Embryonic facial prominence (tissue), 1 donor: ENCODE results near the gene MDM2.
"Not testable (repeated sequence)": the region's sequence is repeated elsewhere in the genome, so short reads cannot be mapped to it uniquely, and the experiment has no call there.

Experiments
- DNase-seq: peaks from one replicate; pipeline ENCODE4 v3.0.0-alpha.2; 2016; ENCODE audit errors: extremely low spot score

Gene MDM2

DNA sequence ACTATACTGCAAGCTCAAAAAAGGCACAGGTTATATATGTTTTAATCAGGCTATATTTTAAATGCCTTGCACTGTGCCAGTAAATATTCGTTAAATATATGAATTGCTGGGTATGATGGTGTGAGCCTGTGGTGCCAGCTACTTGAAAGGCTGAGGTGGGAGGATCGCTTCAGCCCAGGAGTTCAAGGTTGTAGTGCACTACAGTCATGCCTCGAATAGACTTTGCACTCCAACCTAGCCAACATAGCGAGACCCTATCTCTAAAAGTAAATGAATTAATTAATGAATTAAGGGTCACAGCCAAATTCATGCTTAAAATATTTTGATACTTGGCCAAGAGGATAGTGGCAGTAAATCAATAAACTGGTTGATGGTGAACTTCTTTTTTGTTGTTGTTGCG lies 22.2 kb upstream of the MDM2 start:
- no peak for DNase-seq

DNA sequence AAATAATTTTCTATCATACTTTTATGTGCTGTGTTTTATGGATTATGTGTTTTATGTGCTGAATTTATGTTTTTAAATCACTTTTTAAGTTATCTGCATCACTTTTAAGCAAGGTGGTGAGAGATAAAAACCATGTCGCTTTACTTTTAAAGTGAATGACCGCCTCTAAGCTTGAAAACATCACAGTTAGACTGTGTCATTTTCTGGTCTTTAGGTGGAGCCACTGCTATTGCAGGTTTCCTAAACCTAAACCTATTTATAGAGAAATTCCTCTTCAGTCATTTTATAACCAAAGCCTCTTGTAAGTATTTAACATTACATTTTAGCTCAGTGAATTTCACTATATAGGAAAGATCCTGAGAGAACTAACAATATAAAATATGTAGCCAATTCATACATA lies 21.0 kb upstream of the MDM2 start:
- no peak for DNase-seq

DNA sequence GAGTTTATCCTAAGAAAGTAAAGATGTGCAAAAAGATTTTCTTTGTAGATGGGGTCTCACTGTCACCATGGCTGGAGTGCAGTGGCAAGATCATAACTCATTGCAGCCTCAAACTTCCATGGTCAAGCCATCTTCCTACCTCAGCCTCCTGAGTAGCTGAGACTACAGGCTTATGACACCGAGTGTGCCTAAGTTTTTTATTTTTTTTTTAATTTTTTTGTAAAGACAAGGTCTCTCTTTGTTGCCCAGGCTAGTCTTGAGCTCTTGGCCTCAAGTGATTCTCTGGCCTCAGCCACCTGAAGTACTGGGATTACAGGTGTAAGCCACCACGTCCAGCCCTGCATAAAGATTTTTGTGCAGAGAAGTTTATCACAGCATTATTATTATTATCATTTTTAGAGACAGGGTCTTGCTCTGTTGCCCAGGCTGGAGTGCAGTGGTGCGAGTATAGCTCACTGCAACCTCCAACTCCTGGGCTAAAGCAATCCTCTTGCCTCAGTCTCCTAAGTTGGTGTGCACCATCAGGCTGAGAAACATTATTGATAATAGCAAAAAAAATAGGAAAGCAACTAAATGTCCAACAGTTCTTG lies 19.3 kb upstream of the MDM2 start:
- no peak for DNase-seq

DNA sequence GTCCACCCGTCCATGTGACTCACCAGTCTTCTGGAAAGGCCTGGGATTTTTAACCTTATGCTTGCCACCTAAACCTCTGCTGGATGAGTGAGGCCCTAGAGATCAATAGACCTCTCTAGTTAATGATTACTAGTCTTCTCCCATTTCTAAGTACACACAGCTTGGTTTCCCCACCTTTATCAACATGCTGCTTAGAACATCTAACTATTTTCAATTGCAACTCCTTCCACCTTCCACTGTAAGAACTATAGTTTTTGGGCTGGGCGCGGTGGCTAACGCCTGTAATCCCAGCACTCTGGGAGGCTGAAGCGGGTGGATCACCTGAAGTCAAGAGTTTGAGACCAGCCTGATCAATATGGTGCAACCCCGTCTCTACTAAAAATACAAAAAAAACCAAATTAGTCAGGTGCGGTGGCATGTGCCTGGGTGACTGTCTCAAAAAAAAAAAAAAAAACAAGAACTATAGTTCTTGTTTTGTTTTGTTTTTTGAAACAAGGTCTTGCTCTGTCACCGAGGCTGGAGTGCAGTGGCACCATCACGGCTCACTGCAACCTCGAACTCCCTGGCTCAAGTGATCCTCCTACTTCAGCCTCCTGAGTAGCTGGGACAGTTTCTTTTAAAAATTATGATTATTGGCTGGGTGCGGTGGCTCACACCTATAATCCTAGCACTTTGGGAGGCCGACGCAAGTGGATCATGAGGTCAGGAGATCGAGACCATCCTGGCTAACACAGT lies 18.7 kb upstream of the MDM2 start:
- DNase-seq, result no peak

DNA sequence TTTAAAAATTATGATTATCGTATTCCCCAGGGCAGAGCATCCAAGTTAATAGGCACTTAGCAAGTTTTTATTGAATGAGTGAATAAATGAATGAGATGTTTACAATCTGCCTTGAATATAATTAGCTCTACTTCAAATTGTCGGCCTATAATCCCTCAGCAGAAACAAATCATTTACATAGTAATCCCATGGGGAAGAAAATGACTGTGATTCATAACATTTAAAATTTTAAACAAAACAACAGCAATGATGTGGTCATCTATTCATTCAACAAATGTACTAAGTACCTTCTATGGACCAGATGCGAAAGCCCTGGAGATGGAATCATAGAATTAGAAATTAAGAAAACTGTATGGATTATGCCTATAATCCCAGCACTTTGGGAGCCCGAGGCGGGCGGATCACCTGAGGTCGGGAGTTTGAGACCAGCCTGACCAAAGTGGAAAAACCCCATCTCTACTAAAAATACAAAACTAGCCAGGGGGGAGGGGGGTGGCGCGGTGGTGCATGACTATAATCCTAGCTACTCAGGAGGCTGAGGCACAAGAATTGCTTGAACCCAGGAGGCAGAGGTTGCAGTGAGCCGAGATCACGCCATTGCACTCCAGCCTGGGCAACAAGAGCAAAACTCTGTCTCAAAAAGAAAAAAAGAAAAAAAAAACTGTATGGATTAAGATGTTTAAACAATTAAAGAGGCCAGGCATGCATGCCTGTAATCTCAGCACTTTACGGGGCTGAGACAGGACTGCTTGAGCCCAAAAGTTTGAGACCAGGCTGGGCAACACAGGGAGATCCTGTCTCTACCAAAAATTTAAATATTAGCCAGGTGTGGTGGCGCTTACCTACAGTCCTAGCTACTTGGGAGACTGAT lies 17.7 kb upstream of the MDM2 start:
- no peak for DNase-seq

DNA sequence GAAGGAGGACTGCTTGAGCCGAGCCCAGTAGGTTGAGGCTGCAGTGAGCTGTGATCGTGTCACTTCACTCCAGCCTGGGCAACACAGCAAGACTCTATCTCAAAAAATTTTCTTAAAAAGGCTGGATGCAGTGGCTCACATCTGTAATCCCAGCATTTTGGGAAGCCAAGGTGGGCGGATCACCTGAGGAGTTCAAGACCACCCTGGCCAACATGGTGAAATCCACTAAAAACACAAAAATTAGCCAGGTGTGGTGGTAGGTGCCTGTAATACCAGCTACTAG lies 17.1 kb upstream of the MDM2 start:
- DNase-seq, result no peak

DNA sequence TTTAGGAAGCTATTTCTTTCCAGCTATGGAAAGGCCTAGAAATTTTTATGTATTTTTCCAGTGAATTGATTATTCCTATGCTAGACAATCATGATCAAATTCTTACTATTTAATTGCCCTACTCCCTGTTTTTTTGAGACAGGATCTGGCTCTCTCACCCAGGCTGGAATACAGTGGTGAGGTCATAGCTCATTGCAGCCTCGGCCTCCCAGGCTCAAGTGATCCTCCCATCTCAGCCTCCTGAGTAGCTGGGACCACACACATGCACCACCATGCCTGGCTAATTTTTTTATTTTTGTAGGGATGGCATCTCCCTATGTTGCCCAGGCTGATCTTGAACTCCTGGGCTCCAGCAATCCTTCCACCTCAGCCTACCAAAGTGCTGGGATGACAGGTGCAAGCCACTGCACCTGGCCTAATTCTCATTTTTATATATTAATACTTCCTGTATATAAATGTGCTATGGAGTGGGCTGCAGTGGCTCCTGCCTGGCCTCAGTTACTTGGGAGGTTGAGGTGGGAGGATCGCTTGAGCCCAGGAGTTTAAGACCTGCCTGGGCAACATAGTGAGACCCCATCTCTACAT lies 16.0 kb upstream of the MDM2 start:
- no peak for DNase-seq

DNA sequence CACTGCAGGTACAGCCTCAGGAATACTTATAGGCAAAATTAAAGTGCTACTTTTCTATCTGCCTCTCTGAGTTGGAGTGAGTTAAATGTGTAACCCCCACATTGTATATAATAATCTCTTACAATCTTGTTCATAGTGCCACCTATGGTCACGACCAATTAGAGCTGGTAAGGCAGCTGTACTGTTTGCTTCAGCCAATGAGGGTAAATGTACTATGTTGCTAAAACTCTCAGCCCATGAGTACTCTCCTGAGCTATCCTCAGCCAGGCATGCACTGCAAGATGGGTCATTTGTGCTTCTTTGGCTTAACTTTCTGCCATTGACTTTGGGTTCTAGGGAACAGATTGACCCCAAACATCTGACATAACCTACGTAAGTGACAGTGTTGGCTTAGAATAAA lies 15.0 kb upstream of the MDM2 start:
- no peak for DNase-seq

DNA sequence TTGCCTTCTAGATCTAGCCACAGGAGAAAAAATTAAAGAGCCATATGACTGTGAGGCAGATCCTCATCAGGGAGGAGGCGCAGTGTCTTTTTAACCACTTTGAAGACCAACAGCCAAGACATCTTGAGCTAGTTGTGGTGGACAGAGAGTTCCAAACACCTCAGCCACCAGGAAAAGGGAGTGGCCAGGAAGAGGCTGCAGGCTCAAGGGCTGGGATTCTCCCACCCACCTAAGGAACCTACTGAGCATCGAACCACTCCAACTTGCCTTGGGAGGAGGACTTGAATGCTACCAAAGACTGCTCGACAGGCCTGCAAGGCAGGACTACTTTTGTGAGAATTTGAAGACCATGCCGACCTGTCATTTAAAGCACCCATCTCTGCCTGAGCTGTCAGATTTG lies 14.5 kb upstream of the MDM2 start:
- no peak for DNase-seq

DNA sequence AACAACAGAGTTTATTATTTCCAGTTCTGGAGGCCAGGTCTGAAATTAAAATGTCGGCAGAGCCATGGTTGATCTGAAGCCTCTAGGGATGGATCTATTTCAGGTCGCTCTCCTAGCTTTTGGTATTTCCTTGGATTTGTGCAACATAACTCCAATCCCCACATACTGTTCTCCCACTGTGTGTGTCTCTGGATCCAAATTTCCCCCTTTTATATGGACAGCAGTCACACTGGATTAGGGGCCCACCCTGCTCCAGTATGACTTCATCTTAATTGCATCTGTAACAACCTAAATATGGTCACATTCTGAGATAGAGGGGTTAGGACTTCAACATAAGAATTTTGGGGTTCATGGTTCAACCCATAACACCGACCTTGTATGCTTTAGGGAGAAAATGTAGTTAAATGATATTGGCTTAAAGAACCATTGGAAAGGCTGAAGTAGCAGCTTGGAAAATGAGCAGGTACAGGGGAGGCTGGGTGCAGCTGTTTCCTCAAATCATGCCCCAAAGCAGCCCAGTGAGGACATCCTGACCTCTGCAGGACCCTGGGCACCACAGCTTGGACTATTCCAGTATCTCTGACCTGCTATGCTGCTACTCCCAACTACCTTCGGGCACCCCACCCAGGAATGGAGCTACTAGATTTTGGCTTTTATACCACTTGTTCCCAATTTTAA lies 13.9 kb upstream of the MDM2 start:
- no peak for DNase-seq

DNA sequence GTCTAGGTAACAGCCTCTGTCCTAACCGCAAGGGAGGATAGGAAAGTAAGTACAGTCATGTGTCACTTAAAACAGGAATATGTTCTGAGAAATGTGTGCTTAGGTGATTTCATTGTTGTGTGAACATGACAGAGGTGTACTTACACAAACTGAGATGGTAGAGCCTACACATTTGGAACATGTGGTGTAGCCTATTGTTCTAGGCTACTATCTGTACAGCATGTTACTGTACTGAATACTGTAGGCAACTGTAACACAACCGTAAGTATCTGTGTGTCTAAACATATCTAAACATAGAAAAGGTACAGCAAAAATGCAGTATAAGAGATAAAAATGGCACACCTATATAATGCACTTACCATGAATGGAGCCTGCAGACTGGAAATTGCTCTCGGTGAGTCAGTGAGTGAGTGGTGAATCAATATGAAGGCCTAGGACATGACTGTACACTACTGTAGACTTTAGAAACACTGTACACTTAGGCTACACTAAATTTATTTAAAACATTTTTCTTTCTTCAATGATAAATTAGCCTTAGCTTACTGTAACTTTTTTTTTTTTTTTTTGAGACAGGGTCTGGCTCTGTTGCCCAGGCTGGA lies 13.2 kb upstream of the MDM2 start:
- DNase-seq, result no peak

DNA sequence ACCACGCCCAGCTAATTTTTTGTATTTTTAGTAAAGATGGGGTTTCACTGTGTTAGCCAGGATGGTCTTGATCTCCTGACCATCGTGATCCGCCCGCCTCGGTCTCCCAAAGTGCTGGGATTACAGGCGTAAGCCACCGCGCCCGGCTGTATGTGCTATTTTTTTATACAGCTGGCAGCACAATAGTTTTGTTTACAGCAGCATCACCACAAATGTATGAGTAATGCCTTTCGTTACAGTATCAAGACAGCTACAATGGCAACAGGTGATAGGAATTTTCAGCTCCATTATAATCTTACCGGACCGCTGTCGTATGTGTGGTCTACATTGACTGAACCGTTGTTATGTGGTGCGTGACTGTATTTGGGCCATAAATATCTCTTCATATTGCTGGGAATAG lies 11.6 kb upstream of the MDM2 start:
- no peak for DNase-seq

DNA sequence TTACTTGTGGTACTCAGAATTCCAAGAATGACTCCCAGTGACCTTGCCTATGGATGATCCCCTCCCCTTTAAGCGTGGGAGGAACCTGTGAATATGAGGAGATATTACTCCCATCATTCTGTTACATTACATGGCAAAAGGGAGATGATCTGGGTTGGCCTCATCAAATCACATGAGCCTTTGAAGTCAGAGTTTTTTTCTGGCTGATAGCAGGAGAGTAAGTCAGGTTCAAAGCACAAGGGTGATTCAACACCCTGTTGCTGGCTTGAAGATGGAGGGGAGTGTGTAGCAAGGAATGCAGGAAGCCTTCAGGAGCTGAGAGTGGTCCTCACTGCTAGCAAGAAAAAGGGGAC lies 9.1 kb upstream of the MDM2 start:
- no peak for DNase-seq

DNA sequence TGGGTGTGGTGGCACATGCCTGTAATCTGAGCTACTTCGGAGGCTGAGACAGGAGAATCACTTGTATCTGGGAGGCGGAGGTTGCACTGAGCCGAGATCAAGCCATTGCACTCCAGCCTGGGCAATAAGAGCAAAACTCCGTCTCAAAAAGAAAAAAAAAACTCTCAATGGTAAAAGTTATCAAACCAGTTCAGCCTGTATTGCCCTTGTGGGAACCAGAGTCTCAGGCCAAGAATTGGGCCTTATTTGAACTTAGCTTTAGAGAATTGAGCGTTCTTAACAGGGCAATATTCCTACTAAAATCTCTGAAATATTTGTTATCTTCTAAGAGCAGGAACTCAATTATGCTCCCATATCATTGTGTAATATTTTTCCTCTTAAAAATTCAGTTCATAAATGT lies 7.7 kb upstream of the MDM2 start:
- no peak for DNase-seq

DNA sequence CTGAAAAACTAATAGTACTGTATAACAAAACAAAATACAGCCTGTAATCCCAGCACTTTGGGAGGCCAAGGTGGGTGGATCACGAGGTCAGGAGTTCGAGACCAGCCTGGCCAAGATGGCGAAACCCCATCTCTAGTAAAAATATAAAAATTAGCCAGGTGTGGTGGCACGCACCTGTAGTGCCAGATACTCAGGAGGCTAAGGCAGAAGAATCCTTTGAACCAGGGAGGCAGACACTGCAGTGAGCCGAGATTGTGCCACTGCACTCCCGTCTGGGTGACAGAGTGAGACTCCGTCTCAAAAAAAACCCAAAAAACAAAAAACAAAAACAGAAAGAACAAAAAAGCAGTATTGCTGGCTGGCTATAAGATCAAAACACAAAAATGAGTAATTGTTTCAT lies 6.9 kb upstream of the MDM2 start:
- not testable (repeated sequence) for DNase-seq

DNA sequence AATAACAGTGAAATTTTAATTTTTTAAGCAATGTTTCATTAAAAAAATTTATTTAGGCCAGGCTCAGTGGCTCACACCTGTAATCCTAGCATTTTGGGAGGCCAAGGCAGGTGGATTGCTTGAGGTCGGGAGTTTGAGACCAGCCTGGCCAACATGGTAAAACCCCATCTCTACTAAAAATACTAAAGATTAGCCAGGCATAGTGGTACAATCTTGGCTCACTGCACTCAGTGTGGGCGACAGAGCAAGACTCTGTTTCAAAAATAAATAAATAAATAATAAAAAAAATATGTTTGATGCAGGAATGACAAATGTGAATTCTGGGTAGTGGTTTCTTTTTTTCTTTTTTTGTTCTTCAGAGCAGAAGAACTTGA lies 5.6 kb upstream of the MDM2 start:
- not testable (repeated sequence) for DNase-seq

DNA sequence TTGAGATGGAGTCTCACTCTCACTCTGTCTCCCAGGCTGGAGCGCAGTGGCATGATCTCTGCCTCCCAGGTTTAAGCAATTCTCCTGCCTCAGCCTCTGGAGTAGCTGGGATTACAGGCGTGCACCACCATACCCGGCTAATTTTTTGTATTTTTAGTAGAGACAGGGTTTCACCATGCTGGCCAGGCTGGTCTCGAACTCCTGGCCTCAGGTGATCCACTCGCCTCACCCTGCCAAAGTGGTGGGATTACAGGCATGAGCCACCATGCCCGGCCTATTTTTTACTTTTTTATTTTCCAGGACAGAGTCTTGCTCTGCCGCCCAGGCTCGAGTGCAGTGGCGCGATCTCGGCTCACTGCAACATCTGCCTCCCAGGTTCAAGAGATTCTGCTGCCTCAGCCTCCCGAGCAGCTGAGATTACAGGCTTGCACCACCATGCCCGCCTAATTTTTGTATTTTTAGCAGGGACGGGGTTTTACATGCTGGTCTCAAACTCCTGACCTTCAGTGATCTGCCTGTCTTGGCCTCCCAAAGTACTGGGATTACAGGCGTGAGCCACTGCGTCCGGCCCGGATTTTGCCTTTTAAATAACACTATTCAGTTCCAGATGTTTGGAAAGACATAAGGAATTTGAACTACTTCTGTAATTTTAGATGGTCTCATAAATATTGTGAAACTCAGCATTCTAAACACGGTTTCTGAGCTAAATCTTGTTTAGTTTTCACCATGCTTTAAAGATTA lies 4.9 kb upstream of the MDM2 start:
- DNase-seq, result not testable (repeated sequence)

DNA sequence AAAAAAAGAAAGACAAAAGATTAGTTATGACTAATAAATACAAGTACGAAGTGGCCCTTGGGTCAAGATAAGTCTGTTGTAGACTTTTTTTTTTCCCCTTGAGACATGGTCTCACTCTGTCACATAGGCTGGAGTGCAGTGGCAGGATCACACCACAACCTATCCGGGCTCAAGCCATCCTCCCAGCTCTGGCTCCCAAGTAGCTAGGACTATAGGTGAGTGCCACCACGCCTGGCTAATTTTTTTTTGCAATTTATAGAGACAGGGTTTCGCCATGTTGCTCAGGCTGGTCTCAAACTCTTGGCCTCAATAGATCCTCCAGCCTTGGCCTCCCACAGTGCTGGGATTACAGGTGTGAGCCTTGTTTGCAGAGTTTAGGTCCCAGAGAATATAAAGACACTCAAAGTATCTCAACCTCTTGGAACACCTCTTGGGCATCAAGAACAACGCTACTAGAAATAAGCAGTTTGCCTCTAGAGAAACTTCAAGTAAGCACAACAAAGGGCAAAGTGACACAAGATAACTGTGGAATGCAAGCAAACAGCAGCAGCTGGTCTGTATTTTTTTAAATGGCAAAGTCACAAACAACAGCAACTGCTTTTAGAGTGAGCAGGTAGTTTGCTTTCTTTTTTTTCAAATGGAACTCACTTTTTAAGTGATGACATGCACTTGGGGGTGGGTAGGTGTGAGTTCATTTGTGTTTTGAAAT lies 3.9 kb upstream of the MDM2 start:
- DNase-seq, result no peak

DNA sequence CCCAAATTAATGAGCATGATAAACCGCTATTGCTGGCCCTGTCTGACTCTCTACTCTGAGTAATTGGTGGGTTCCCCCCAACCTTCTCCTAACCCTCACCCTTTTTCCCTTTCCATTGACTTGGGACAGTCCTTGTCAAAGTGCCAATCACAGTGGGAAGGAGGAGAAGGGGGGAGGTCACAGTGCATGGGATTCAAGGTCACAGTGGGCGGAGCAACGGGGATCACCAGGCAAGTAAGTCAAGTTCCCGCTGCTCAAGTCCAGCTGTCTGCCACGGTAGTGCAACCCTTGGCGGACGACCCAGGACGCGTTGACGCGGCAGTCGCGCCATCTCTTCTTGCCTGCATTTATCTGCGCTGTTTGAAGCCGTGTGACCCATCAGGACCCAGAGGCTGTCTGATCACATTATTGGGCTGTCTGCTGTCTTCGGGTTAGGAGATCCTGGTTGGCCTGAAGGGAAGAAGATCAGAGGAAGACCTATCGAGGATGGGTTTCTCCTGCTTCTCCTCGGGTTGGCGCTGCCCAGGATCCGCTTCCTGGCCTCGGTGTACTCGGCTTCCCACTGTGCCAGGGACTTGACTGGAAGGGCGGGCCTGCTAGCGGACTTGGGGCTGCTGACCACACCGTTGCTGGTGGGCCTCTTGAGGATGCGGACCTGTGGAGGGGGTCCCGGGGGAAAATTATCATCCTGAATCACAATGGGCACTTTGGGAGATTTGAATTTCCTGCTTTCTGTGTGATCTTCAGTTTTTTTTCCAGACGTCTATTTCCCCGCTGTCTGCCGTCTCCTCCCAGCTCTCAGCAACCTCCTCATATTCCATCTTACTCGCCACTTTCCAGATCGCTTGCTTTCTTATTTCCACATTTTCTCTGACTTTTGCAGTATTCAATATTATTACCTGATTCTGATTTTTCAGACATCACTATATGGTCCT lies 3.1 kb upstream of the MDM2 start:
- DNase-seq, result no peak
